Measurements from ENCODE around the gene GHRHR. TPM values are rescaled to one million over a fixed set of nuclear protein-coding genes. Genes with fewer than 3 reads are reported as not detected.

GHRHR gene
- total RNA-seq, 1 donor from 2014 or later = not detected

DNA sequence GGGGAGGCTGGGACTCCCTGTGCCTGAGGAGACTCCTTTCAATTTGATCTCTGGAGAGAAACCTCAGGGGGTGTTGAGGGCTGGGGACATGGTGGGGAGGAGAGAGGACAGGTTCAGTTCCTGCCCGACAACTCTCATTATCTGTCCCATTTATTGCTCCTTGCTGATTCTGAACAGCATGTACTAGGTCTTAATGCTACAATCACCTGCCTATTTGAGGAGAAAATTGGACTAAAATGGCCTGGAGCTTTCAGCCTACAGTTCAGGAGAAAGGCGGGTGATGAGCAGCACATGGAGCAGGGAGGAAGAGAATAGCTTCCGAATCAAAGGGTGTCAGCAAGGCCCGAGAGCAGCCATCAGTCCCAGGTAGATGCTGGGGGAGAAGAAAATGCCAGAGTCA lies 58.4 kb downstream of the GHRHR start:
- Mint-ChIP-seq H3K4me3 (ENCODE audit: unreplicated experiment) (no peak overlapping the region), H3K27me3 (ENCODE audit: unreplicated experiment) (peaks cover 16% of the 10 kb centered on the region), H3K27ac (ENCODE audit: unreplicated experiment) (no peak overlapping the region), H3K4me1 (ENCODE audit: low read depth, unreplicated experiment) (no peaks in the 10 kb centered on the region), H3K36me3 (ENCODE audit: unreplicated experiment) (no peaks in the 10 kb centered on the region), H3K9me3 (ENCODE audit: unreplicated experiment) (peaks cover 8% of the 10 kb centered on the region)
- TF ChIP-seq, protein P1, sequence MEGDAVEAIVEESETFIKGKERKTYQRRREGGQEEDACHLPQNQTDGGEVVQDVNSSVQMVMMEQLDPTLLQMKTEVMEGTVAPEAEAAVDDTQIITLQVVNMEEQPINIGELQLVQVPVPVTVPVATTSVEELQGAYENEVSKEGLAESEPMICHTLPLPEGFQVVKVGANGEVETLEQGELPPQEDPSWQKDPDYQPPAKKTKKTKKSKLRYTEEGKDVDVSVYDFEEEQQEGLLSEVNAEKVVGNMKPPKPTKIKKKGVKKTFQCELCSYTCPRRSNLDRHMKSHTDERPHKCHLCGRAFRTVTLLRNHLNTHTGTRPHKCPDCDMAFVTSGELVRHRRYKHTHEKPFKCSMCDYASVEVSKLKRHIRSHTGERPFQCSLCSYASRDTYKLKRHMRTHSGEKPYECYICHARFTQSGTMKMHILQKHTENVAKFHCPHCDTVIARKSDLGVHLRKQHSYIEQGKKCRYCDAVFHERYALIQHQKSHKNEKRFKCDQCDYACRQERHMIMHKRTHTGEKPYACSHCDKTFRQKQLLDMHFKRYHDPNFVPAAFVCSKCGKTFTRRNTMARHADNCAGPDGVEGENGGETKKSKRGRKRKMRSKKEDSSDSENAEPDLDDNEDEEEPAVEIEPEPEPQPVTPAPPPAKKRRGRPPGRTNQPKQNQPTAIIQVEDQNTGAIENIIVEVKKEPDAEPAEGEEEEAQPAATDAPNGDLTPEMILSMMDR (IDR thresholded peaks at IDR 0.05; ENCODE audit: partially characterized antibody, unreplicated experiment) = no peak
- no peak for DNase-seq

DNA sequence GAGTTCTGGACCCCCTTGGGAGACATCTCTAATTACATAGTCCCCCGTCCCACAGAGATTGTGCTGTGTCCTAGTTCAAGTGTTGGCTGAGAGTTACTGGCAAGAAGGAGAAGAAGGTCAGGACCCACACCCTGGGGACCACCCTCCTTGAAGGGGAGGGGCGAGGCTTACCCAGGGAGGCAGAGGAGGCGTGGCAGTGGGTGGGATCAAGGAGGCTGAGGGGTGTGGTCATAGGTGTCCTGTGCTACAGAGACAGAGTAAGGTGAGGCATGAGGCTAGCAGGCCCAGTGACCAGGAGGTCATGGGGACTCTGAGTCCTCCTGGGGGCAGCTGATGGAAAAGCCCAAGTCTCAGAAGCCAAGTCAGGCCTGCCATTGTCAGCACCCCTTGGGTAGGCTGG lies 59.0 kb downstream of the GHRHR start:
- Mint-ChIP-seq H3K36me3 (ENCODE audit: unreplicated experiment) (no peaks in the 10 kb centered on the region), H3K27ac (ENCODE audit: unreplicated experiment) (no peak overlapping the region), H3K27me3 (ENCODE audit: unreplicated experiment) (peaks cover 16% of the 10 kb centered on the region), H3K4me3 (ENCODE audit: unreplicated experiment) (no peak overlapping the region), H3K9me3 (ENCODE audit: unreplicated experiment) (peaks cover 8% of the 10 kb centered on the region), H3K4me1 (ENCODE audit: low read depth, unreplicated experiment) (no peaks in the 10 kb centered on the region)
- TF ChIP-seq, protein P1 (IDR thresholded peaks at IDR 0.05; ENCODE audit: partially characterized antibody, unreplicated experiment) = no peak
- no peak for DNase-seq

DNA sequence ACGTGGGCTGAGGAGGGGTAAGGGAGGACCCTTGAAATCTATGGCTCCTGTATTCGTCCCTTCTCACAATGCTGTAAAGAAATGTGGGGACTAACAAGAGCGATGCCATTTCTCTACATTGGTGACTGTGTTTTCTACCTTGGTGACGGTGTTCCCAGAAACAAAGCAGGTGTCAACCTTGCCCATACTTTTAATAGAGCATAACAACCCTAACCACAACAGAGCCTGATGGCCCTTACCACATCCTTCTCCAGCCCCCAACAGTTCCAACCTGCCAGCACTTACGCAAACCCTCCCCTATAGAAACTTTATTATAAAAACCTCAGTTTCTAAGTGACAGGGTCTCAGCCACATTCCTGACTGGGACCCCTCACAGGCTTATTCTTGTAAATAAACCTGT lies 60.1 kb downstream of the GHRHR start:
- no peak overlapping the region for H3K4me3 Mint-ChIP-seq (ENCODE audit: unreplicated experiment)
- TF ChIP-seq, protein P1 (IDR thresholded peaks at IDR 0.05; ENCODE audit: partially characterized antibody, unreplicated experiment) = no peak
- no peaks in the 10 kb centered on the region for H3K36me3 Mint-ChIP-seq (ENCODE audit: unreplicated experiment)
- peaks cover 8% of the 10 kb centered on the region for H3K9me3 Mint-ChIP-seq (ENCODE audit: unreplicated experiment)
- DNase-seq = no peak
- no peaks in the 10 kb centered on the region for H3K4me1 Mint-ChIP-seq (ENCODE audit: low read depth, unreplicated experiment)
- H3K27ac Mint-ChIP-seq (ENCODE audit: unreplicated experiment) = no peak overlapping the region
- H3K27me3 Mint-ChIP-seq (ENCODE audit: unreplicated experiment) = peaks cover 16% of the 10 kb centered on the region

DNA sequence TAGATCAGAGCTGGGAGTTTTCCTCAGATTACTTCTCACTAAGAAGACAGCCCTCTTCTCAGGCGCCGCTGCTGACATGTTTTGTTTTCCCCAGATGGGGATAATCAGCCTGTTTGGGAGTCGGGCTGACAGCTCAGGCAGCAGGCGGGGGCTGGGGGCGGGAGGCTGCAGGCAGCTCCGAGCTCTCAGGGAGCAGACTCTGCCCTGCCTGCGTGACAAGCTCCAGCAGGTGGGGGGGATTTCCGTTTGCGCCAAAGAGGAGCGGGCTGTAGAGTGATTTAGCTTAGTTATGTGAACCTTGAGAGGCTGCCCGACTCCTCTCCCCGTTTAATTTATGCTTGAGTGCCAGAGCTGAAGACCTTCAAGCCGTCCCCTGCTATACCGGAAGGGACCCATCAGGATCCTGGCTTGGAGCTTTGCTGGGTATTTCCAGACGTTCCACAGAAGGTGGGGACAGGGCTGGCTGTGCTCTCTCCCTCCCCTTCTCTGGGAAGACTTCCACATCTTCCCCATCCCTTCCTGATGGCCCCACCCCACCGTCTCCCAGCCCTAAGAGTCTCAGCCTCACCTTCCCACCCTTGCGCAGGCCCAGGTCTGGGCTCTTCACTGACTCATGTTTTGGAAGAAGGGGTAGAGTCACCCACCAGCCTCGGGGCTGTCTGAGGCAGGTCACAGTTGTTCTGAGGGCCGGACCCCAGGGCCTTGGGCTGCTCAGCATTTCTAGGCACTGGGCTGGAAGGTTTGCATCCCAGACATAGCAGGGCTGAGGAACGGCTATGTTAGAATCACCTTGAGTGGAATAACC lies 63.6 kb downstream of the GHRHR start:
- Mint-ChIP-seq H3K4me1 (ENCODE audit: low read depth, unreplicated experiment) (peaks cover 7% of the 10 kb centered on the region), H3K4me3 (ENCODE audit: unreplicated experiment) (no peak overlapping the region)

DNA sequence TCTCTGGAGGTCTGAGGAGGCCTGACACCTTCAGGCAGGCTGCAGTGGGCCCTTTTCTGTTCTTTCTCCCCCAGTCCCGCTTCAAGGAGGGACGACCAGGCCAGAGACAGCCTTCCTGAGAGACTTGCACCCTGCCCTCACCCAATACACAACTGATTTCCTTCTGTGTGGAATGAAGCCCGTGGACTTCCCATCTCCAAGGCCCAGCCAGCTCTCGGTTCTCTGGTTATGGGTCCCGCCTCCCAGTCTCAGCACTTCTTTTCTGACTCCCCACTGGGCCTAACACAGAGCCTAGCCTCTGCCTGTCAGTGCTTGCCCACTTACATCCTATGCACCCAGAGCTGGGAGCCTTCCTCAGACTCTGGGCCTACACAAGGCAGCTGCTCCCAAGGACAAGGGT lies 64.3 kb downstream of the GHRHR start:
- H3K27me3 Mint-ChIP-seq (ENCODE audit: unreplicated experiment) = peaks cover 19% of the 10 kb centered on the region
- DNase-seq = no peak
- no peak overlapping the region for H3K27ac Mint-ChIP-seq (ENCODE audit: unreplicated experiment)
- H3K9me3 Mint-ChIP-seq (ENCODE audit: unreplicated experiment) = peaks cover 8% of the 10 kb centered on the region
- H3K4me1 Mint-ChIP-seq (ENCODE audit: low read depth, unreplicated experiment) = peaks cover 7% of the 10 kb centered on the region
- peaks cover 12% of the 10 kb centered on the region for H3K36me3 Mint-ChIP-seq (ENCODE audit: unreplicated experiment)
- H3K4me3 Mint-ChIP-seq (ENCODE audit: unreplicated experiment) = no peak overlapping the region
- TF ChIP-seq, protein P1 (IDR thresholded peaks at IDR 0.05; ENCODE audit: partially characterized antibody, unreplicated experiment) = no peak

More for the DNA sequence above, 63.6 kb downstream of the GHRHR start:
- H3K9me3 Mint-ChIP-seq (ENCODE audit: unreplicated experiment) = peaks cover 8% of the 10 kb centered on the region
- TF ChIP-seq, protein P1 (IDR thresholded peaks at IDR 0.05; ENCODE audit: partially characterized antibody, unreplicated experiment) = no peak
- H3K27me3 Mint-ChIP-seq (ENCODE audit: unreplicated experiment) = peaks cover 15% of the 10 kb centered on the region
- H3K36me3 Mint-ChIP-seq (ENCODE audit: unreplicated experiment) = peaks cover 7% of the 10 kb centered on the region
- peak; percentile 40 for DNase-seq
- H3K27ac Mint-ChIP-seq (ENCODE audit: unreplicated experiment) = no peak overlapping the region

All from glutamatergic neuron (in vitro differentiated cells).